Activated naive CD4-positive, alpha-beta T cell treated with anti-CD3 and anti-CD28 coated beads for 36 hours (primary cell): ENCODE data around the gene GARS1. TPM values are rescaled to one million over a fixed set of nuclear protein-coding genes. Genes with fewer than 3 reads are reported as not detected.
A peak's percentile ranks its signal among the peaks of the same experiment; 100 is the strongest.
"Not testable (repeated sequence)": the region's sequence is repeated elsewhere in the genome, so short reads cannot be mapped to it uniquely, and the experiment has no call there.

ENCODE experiments used
- CTCF ChIA-PET: fragments of 350-600 bp; sonication (Branson Sonifier 250); formaldehyde crosslinking; loops from one replicate; lab custom pipeline; 2021; ENCODE audit warnings: antibody characterized with exemption; lab: Charles Lee
- DNase-seq: peaks from one replicate; pipeline ENCODE4 v3.0.0-alpha.2; 2020
- H3K27ac Mint-ChIP-seq: one replicate; pipeline ENCODE4 v1.8.0; 2021; ENCODE audit warnings: mild to moderate bottlenecking, mixed read lengths
- H3K27me3 Mint-ChIP-seq: one replicate; pipeline ENCODE4 v1.8.0; 2021; ENCODE audit warnings: low read depth, mixed read lengths
- H3K36me3 Mint-ChIP-seq: one replicate; pipeline ENCODE4 v1.8.0; 2021; ENCODE audit warnings: low read depth, mixed read lengths
- H3K4me1 Mint-ChIP-seq: one replicate; pipeline ENCODE4 v1.8.0; 2021; ENCODE audit warnings: low read depth, mixed read lengths
- H3K4me3 Mint-ChIP-seq: one replicate; pipeline ENCODE4 v1.8.0; 2021; ENCODE audit warnings: mild to moderate bottlenecking, moderate library complexity, mixed read lengths
- H3K9me3 Mint-ChIP-seq: one replicate; pipeline ENCODE4 v1.8.0; 2021; ENCODE audit warnings: mixed read lengths
- intact Hi-C: fragments of 100-400 bp; cut with micrococcal nuclease; formaldehyde crosslinking; loops from one replicate; pipeline ENCODE4 v1.15.1; 2023
- total RNA-seq, 2 experiments: library from RNA; stranded (reverse); gene quantifications; one replicate each; pipeline ENCODE4 v1.2.3, GENCODE V29; 2021

Gene GARS1
- total RNA-seq, 2 experiments from 2014 or later = 367 to 385 TPM

DNA sequence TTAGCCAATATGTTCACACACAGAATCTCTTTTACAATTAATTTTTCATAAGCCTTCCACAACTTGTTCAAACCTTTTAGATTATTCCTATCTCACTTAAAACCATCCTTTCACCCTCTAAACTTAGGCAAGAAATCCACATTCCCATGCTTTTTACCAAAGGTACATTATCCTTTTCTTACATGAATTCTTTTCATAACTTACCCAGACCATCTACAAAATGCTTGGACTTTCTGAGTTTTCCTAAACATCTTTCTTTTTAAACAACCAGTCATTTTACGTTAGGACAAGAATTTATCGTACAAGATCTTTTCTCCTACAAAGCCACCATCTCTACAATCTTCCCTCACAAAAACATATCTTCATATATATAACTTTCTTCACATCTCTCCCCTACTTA is 18.8 kb upstream of the GARS1 start:
- intact Hi-C loops = no loop called here
- H3K36me3 Mint-ChIP-seq = peaks cover 38% of the 10 kb centered on the region
- H3K9me3 Mint-ChIP-seq = peaks cover 7% of the 10 kb centered on the region
- no peak overlapping the region for H3K4me3 Mint-ChIP-seq
- no peaks in the 10 kb centered on the region for H3K27me3 Mint-ChIP-seq
- CTCF ChIA-PET = interaction anchor here (1.0 kb wide), 1 partner anchor 12 kb away, joined by 5 read pairs; no protein-coding TSS in a partner anchor
- H3K27ac Mint-ChIP-seq = no peak overlapping the region
- no peak for DNase-seq
- peaks cover 5% of the 10 kb centered on the region for H3K4me1 Mint-ChIP-seq

DNA sequence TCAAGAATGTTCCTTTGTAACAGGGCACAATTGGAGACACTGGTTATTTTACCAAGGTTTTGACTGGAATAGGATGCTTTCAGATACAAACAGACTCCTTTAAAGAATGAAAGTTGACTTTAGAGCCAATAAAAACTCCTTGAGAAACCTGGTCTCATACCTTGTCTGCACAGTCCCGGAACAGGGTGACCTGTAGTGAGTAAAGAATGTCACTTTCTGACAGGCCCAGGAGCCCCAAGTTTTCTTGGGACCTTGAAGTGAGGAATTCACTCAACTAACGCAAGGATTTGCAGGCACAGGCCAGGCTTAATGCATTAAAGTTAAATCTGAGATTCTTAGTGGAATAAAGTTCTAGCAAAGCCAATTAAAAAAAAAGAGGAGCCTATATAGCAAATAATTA is 11.5 kb upstream of the GARS1 start:
- H3K4me1 Mint-ChIP-seq = peaks cover 9% of the 10 kb centered on the region
- H3K27me3 Mint-ChIP-seq = no peaks in the 10 kb centered on the region
- peaks cover 43% of the 10 kb centered on the region for H3K36me3 Mint-ChIP-seq
- CTCF ChIA-PET = interaction anchor here (0.6 kb wide), 1 partner anchor 80 kb away, joined by 4 read pairs; no protein-coding TSS in a partner anchor
- no peak for DNase-seq
- peaks cover 5% of the 10 kb centered on the region for H3K9me3 Mint-ChIP-seq
- H3K4me3 Mint-ChIP-seq = no peak overlapping the region
- intact Hi-C loops = no loop called here
- no peak overlapping the region for H3K27ac Mint-ChIP-seq

DNA sequence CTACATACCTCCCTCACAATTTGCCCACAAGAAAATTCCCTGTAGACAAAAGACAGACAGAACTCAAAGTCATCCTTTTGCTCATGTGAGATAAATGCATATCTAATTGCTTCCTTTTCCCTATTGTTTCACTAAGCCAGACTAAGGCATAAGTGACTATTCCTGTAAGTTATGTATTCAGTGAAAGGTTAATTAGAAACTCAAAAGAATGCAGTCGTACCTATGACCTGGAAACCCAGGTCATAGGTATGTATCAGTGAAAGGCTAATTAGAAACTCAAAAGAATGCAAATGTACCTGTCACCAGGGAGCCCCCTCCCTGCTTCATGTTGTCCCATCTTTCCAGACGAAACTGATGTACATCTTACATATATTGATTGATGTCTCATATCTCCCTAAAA is 10.3 kb upstream of the GARS1 start:
- CTCF ChIA-PET = no interaction called here
- H3K9me3 Mint-ChIP-seq = peaks cover 5% of the 10 kb centered on the region
- DNase-seq = no peak
- no peak overlapping the region for H3K27ac Mint-ChIP-seq
- peaks cover 42% of the 10 kb centered on the region for H3K36me3 Mint-ChIP-seq
- intact Hi-C loops = no loop called here
- H3K4me1 Mint-ChIP-seq = peaks cover 11% of the 10 kb centered on the region
- no peak overlapping the region for H3K4me3 Mint-ChIP-seq
- no peaks in the 10 kb centered on the region for H3K27me3 Mint-ChIP-seq

DNA sequence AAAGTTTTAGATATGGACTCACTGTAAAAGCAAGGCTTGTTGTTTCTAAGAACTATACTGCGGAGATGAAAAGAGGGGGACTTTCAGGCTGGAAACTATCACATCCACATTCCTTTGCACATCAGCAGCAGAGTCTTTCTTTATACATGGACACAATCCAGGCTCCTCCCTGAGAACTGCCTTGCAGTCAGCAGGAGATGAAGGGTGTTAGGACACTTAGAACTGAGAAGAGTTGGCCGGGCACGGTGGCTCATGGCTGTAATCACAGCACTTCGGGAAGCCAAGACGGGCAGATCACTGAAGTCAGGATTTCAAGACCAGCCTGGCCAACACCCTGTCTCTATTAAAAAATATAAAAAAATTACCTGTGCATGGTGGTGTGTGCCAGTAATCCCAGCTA is 9.7 kb upstream of the GARS1 start:
- Mint-ChIP-seq H3K4me1 (peaks cover 14% of the 10 kb centered on the region), H3K9me3 (peaks cover 5% of the 10 kb centered on the region), H3K27ac (no peak overlapping the region), H3K36me3 (peaks cover 42% of the 10 kb centered on the region), H3K4me3 (no peak overlapping the region), H3K27me3 (no peaks in the 10 kb centered on the region)
- no peak for DNase-seq
- CTCF ChIA-PET = no interaction called here
- intact Hi-C loops = no loop called here

DNA sequence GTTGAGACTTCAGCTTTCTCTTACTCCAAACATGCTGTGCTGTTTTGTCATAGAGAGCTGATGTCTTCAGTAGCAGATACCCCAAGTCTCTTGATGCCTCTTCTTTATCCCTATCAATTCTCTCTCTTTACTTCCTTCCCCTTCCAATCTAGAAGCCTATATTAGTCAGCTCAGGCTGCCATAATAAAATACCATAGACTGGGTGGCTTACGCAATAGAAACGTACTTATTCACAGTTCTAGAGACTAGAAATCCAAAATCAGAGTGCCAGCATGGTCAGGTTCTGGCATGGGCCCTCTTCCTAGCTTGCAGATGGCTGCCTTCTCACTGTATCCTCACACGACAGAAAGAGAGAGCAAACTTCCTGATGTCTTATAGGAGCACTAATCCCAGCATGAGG is 9.0 kb upstream of the GARS1 start:
- H3K4me1 Mint-ChIP-seq = peaks cover 14% of the 10 kb centered on the region
- no peak for DNase-seq
- no peak overlapping the region for H3K4me3 Mint-ChIP-seq
- no peak overlapping the region for H3K27ac Mint-ChIP-seq
- CTCF ChIA-PET = interaction anchor here (0.6 to 0.7 kb wide), 2 partner anchors 88 to 353 kb away, joined by 3 to 4 read pairs; no protein-coding TSS in a partner anchor
- H3K36me3 Mint-ChIP-seq = peaks cover 36% of the 10 kb centered on the region
- H3K27me3 Mint-ChIP-seq = no peaks in the 10 kb centered on the region
- intact Hi-C loops = no loop called here
- H3K9me3 Mint-ChIP-seq = peaks cover 5% of the 10 kb centered on the region

DNA sequence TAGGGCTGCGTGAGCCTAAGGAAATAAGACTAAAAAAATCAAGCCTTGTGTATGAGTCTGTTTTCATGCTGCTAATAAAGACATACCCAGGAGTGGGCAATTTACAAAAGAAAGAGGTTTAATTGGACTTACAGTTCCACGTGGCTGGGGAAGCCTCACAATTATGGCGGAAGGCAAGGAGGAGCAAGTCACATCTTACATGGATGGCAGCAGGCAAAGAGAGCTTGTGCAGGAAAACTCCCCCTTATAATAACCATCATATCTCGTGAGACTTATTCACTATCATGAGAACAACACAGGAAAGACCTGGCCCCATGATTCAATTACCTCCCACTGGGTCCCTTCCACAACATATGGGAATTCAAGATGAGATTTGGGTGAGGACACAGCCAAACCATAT is 7.1 kb upstream of the GARS1 start:
- H3K27me3 Mint-ChIP-seq, intact Hi-C loops, DNase-seq, H3K27ac Mint-ChIP-seq, H3K4me3 Mint-ChIP-seq, H3K9me3 Mint-ChIP-seq: not testable (repeated sequence)
- H3K36me3 Mint-ChIP-seq = peaks cover 27% of the 10 kb centered on the region
- CTCF ChIA-PET = interaction anchor here (1.7 kb wide), 1 partner anchor 38 kb away, joined by 3 read pairs; no protein-coding TSS in a partner anchor
- H3K4me1 Mint-ChIP-seq = peaks cover 28% of the 10 kb centered on the region

DNA sequence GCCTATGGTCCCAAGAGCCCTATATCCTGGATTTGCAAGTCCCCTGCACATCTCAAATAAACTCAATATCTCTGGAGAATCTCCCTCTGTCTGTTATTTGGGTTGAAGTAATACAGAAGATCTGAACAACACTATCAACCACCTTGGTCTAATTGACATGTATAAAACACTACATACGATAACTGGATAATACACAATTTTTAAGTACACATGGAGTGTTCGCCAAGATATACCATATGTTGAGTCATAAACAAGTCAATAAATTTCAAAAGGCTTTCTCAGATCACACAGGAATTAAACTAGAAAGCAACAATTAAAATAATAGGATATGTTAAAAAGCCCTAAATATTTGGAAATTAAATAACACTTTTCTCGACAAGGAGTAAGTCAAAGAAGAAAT is 5.6 kb upstream of the GARS1 start:
- Mint-ChIP-seq H3K27me3 (no peaks in the 10 kb centered on the region), H3K9me3 (peaks cover 5% of the 10 kb centered on the region), H3K27ac (no peak overlapping the region), H3K36me3 (peaks cover 19% of the 10 kb centered on the region), H3K4me1 (peaks cover 39% of the 10 kb centered on the region), H3K4me3 (no peak overlapping the region)
- DNase-seq = no peak
- intact Hi-C loops = no loop called here
- CTCF ChIA-PET = no interaction called here

DNA sequence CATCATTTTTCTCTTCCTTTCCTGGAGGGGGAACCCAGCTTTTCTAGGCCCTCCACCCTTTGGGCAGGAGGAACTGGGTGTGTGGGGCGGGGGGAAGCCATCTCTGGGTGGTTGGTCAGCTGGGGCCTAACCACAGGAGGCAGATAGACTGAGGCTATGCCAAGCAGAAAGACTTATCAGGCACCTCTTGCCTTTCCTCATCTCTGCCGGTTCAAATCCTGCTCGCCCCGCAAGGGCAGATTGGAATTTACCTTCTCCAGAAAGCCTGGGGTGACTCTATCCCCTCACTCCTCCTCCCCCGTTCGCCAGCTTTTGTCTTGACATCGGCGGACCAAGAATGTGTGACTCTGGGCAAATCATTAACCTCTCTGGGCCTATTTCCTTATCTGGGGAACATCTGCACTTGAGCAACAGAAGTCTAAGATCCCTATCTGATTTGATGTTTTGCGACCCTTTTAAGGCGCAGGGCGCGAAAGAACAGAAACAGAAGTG is 584 bp upstream of the GARS1 start:
- H3K4me3 Mint-ChIP-seq = peak overlapping the region; percentile 96
- H3K27ac Mint-ChIP-seq = peak overlapping the region; percentile 97
- intact Hi-C loops = loop anchor here (1.0 to 10.0 kb wide), 8 partner anchors 90 to 1898 kb away; partner anchors contain the start of genes FKBP14, GGCT, LSM5 and ZNRF2
- peaks cover 45% of the 10 kb centered on the region for H3K36me3 Mint-ChIP-seq
- peak; percentile 55 for DNase-seq
- H3K9me3 Mint-ChIP-seq = no peaks in the 10 kb centered on the region
- H3K4me1 Mint-ChIP-seq = peaks cover 52% of the 10 kb centered on the region
- CTCF ChIA-PET = no interaction called here
- H3K27me3 Mint-ChIP-seq = no peaks in the 10 kb centered on the region

DNA sequence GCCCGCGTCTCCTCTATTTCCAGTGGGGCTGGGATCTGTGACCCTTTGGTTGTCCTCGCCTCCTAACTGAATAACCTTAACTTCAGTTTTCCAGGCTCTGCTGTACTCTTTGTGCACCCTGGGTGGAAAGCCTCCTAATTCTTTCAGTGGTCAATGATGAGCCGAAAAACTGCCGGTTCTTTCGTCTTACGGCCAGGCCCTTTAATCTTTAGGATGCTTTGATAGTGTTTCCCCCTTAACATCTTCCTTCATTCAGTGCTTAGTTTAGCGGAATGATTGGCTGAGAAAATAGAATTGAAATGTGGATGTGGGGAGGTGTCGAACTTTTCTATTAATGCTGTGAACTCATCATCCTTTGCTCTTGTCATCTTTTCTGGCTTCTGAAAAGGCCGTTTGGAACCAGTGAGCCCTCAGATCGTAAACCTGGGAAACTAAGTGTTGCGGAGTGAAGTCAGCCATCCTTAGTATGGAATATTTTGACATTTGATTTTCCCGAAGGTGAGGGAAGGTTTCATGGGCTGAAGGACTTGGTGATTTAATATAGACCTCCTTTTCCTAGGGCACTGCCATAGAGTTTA is 847 bp downstream of the GARS1 start:
- Mint-ChIP-seq H3K27ac (peak overlapping the region; percentile 97), H3K9me3 (no peaks in the 10 kb centered on the region), H3K27me3 (no peaks in the 10 kb centered on the region), H3K4me1 (peaks cover 52% of the 10 kb centered on the region), H3K4me3 (peak overlapping the region; percentile 96), H3K36me3 (peaks cover 56% of the 10 kb centered on the region)
- intact Hi-C loops = loop anchor here (2.0 to 10.0 kb wide), 2 partner anchors 431 to 569 kb away; partner anchors contain the start of gene FKBP14
- CTCF ChIA-PET = no interaction called here
- no peak for DNase-seq

DNA sequence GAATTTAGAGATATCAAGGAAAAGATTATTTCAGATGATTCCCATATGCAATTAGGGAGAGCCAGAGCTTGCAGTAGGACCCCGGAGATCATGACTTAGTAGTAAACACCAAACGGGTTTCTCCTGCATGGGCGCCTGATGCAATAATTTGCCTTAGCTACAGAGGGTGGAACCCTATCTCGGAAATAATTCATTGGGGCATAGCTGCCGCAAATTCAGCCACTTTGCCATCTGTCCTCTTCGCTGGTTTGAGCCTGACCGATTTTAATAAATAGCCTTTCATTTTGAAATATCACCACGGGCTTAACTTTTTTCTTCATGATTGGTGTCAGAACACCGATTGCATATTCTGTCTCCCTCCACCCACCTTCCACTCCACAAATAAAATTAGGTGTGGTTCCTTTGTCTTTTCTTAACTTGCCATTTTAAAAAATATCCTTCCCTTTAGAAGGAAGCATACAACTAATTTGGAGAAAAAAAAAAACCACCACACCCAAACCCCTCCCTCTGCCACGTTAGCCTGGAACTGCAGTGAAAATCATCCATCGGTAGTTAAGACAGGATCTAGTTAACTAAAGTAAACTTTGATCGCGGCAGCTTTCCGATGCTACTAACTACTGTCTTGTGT is 1.4 kb downstream of the GARS1 start:
- peaks cover 61% of the 10 kb centered on the region for H3K36me3 Mint-ChIP-seq
- DNase-seq = peak; percentile 33
- no peaks in the 10 kb centered on the region for H3K27me3 Mint-ChIP-seq
- intact Hi-C loops = loop anchor here (10.0 kb wide), 1 partner anchor 431 kb away; no protein-coding TSS in a partner anchor
- CTCF ChIA-PET = interaction anchor here (0.6 kb wide), 1 partner anchor 534 kb away, joined by 3 read pairs; no protein-coding TSS in a partner anchor
- peaks cover 51% of the 10 kb centered on the region for H3K4me1 Mint-ChIP-seq
- H3K9me3 Mint-ChIP-seq = no peaks in the 10 kb centered on the region
- H3K27ac Mint-ChIP-seq = peak overlapping the region; percentile 97
- H3K4me3 Mint-ChIP-seq = peak overlapping the region; percentile 96

DNA sequence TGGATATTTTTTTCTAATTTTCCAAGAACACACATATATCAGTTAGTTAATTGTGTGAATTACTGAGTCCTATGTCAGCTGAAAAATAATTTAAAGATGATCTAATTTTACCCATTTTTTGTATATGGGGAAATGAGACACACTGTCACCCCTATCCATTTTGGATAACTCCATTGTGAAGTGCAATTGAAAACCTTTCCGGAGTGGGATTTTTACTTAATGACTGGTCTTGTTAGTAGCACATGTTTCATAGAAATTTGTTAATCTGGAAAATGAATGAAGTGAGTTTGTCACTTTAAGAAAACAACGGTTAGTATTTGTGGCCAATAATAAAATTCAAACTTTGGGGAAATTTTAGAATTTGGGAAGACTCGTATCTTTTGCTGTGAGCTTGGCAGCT is 2.0 kb downstream of the GARS1 start:
- no peaks in the 10 kb centered on the region for H3K27me3 Mint-ChIP-seq
- intact Hi-C loops = loop anchor here (1.0 to 10.0 kb wide), 2 partner anchors 17 to 432 kb away; no protein-coding TSS in a partner anchor
- H3K27ac Mint-ChIP-seq = peak overlapping the region; percentile 41
- H3K9me3 Mint-ChIP-seq = no peaks in the 10 kb centered on the region
- peaks cover 46% of the 10 kb centered on the region for H3K4me1 Mint-ChIP-seq
- CTCF ChIA-PET = no interaction called here
- H3K36me3 Mint-ChIP-seq = peaks cover 65% of the 10 kb centered on the region
- peak overlapping the region; percentile 96 for H3K4me3 Mint-ChIP-seq
- no peak for DNase-seq

DNA sequence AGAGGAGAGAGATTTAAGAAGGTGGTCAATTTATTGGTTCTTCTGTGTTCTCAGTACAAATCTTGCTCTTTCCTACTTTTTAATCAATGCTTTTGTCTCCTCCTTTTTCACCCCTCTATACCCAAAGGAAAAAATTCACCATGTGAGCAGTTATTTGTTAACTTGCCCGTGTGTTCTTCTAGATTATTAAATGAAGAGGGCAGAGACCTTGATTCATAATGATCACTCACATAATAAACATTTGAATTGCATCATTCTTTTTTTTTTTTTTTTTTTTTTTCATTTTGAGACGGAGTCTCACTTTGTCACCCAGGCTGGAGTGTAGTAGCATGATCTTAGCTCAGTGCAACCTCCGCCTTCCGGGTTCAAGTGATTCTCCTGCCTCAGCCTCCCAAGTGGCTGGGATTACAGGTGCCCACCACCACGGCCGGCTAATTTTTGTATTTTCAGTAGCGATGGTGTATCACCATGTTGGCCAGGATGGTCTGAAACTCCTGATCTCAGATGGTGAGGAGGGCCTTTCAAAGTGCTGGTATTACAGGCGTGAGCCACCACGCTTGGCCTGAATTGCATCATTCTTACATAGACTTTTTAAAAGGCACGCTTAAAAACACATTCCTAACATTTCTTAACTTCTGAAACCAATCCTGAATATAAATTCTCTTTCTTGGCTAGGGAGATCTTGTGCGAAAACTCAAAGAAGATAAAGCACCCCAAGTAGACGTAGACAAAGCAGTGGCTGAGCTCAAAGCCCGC is 3.6 kb downstream of the GARS1 start:
- CTCF ChIA-PET = no interaction called here
- Mint-ChIP-seq H3K4me1 (peaks cover 42% of the 10 kb centered on the region), H3K27ac (peak overlapping the region; percentile 72), H3K27me3 (no peaks in the 10 kb centered on the region), H3K36me3 (peaks cover 77% of the 10 kb centered on the region), H3K4me3 (peak overlapping the region; percentile 45), H3K9me3 (no peaks in the 10 kb centered on the region)
- no peak for DNase-seq
- intact Hi-C loops = loop anchor here (10.0 kb wide), 1 partner anchor 433 kb away; no protein-coding TSS in a partner anchor
